Islet of Langerhans (tissue), 1 donor: Measurements from ENCODE around the gene DPEP2NB.
"Not testable (repeated sequence)": the region's sequence is repeated elsewhere in the genome, so short reads cannot be mapped to it uniquely, and the experiment has no call there.

Source experiments
- FAIRE-seq: peaks from one replicate; lab custom pipeline; 2011; peaks lifted over from hg19 to GRCh38; lab: Jason Lieb, UNC

The DPEP2NB gene

GRCh38 chr16:67979955-67980678, 35.6 kb downstream of the DPEP2NB start, which contains the start of gene DPEP3:
DPEP3 (minus strand) TSS chr16:67980499; CDS start chr16:67980380, 119 bp downstream.
- no peak for FAIRE-seq

- no peak for FAIRE-seq
These were observed 38.1 kb downstream of the DPEP2NB start for GRCh38 chr16:67977469-67978227.

- no peak for FAIRE-seq
These were observed 38.7 kb downstream of the DPEP2NB start for GRCh38 chr16:67977005-67977404.

- FAIRE-seq = no peak
These were observed 39.5 kb downstream of the DPEP2NB start for GRCh38 chr16:67976205-67976604.

GRCh38 chr16:67975321-67976105, 40.2 kb downstream of the DPEP2NB start:
- no peak for FAIRE-seq

GRCh38 chr16:67972285-67972684, 43.4 kb downstream of the DPEP2NB start:
- FAIRE-seq = not testable (repeated sequence)

GRCh38 chr16:67971111-67971510, 44.6 kb downstream of the DPEP2NB start:
- FAIRE-seq = no peak

GRCh38 chr16:67969254-67970039, 46.3 kb downstream of the DPEP2NB start:
- FAIRE-seq = no peak

- FAIRE-seq = no peak
These were observed 47.1 kb downstream of the DPEP2NB start, which contains the start of gene SLC12A4 for GRCh38 chr16:67968400-67969253. SLC12A4 (minus strand) TSS chr16:67968637; CDS start chr16:67968553, 84 bp downstream.

GRCh38 chr16:67967958-67968399, 47.7 kb downstream of the DPEP2NB start:
- no peak for FAIRE-seq

- FAIRE-seq = no peak
These were observed 48.3 kb downstream of the DPEP2NB start for GRCh38 chr16:67967183-67967957.

- FAIRE-seq = no peak
These were observed 49.0 kb downstream of the DPEP2NB start for GRCh38 chr16:67966549-67967182.

- FAIRE-seq = no peak
These were observed 49.8 kb downstream of the DPEP2NB start for GRCh38 chr16:67965668-67966548.

GRCh38 chr16:67964477-67965131, 51.1 kb downstream of the DPEP2NB start:
- FAIRE-seq = no peak

GRCh38 chr16:67963662-67964321, 51.9 kb downstream of the DPEP2NB start:
- FAIRE-seq = no peak
